DOHH2 (cell line): Measurements from ENCODE around the gene B4GALT3.

ENCODE experiments used
- H3F3A ChIP-seq: fragments of 200-600 bp; sonication (generic), shearing (Covaris generic); 2 replicates; pipeline ENCODE4 v1.6.0; 2016; ENCODE audit warnings: antibody characterized with exemption, mild to moderate bottlenecking; ENCODE audit not compliant: control insufficient read depth, insufficient read depth
- H3K27ac ChIP-seq: fragments of 200-600 bp; sonication (generic); 2 replicates; pipeline ENCODE4 v1.5.1; 2014; ENCODE audit warnings: low read depth, mild to moderate bottlenecking, low read length, moderate library complexity
- H3K27me3 ChIP-seq: fragments of 200-600 bp; sonication (generic); 2 replicates; pipeline ENCODE4 v1.6.1; 2014; ENCODE audit warnings: mild to moderate bottlenecking, low read length, mixed read lengths; ENCODE audit not compliant: control insufficient read depth
- H3K36me3 ChIP-seq: fragments of 200-600 bp; sonication (generic); 2 replicates; pipeline ENCODE4 v1.6.1; 2014; ENCODE audit warnings: mild to moderate bottlenecking, low read length, moderate library complexity, mixed read lengths; ENCODE audit not compliant: control insufficient read depth
- H3K4me1 ChIP-seq: fragments of 200-600 bp; sonication (generic); 2 replicates; pipeline ENCODE4 v1.6.1; 2014; ENCODE audit warnings: mild to moderate bottlenecking, low read length, mixed read lengths; ENCODE audit not compliant: control insufficient read depth
- H3K4me2 ChIP-seq: fragments of 200-600 bp; sonication (generic); 2 replicates; pipeline ENCODE4 v1.6.0; 2014; ENCODE audit warnings: mild to moderate bottlenecking, low read length, moderate library complexity
- H3K4me3 ChIP-seq: fragments of 200-600 bp; sonication (generic); 2 replicates; pipeline ENCODE4 v1.5.1; 2014; ENCODE audit warnings: mild to moderate bottlenecking, low read length, mixed read lengths
- H3K79me2 ChIP-seq: fragments of 200-600 bp; sonication (generic); 2 replicates; pipeline ENCODE4 v1.6.1; 2014; ENCODE audit warnings: mild to moderate bottlenecking, low read length, mixed read lengths; ENCODE audit not compliant: control insufficient read depth
- H3K9me2 ChIP-seq: fragments of 200-600 bp; sonication (generic); replicated peaks from 2 replicates; pipeline ENCODE4 v1.6.1; 2014; ENCODE audit warnings: mild to moderate bottlenecking, low read length, mixed read lengths; ENCODE audit not compliant: control insufficient read depth
- H3K9me3 ChIP-seq: fragments of 200-600 bp; sonication (generic); 2 replicates; pipeline ENCODE4 v1.6.1; 2014; ENCODE audit warnings: antibody characterized with exemption, low read length, mixed read lengths; ENCODE audit not compliant: control insufficient read depth, insufficient read depth
- H4K20me1 ChIP-seq: fragments of 200-600 bp; sonication (generic); 2 replicates; pipeline ENCODE4 v1.6.0; 2014; ENCODE audit warnings: low read depth, mild to moderate bottlenecking, antibody characterized with exemption, low read length, moderate library complexity; ENCODE audit not compliant: control insufficient read depth, insufficient read depth
- EZH2phosphoT487 ChIP-seq: fragments of 200-600 bp; sonication (generic); IDR thresholded peaks from 2 replicates; pipeline ENCODE4 v1.6.1; 2017; ENCODE audit warnings: borderline replicate concordance, mild to moderate bottlenecking, antibody characterized with exemption, low read length, moderate library complexity, mixed read lengths
- TF ChIP-seq, protein P1 (sequence below): fragments of 200-600 bp; sonication (generic); IDR thresholded peaks from one replicate; pipeline ENCODE4 v1.5.1; 2014; ENCODE audit warnings: antibody characterized with exemption, mild to moderate bottlenecking, low read depth, low read length; ENCODE audit not compliant: poor library complexity, severe bottlenecking

Gene B4GALT3

GRCh38 chr1:161177112-161177935, at the start of gene B4GALT3:
Gene B4GALT3 (minus strand): TSS chr1:161177507. CDS start chr1:161176060, 1,447 bp downstream.
- Histone ChIP-seq H3K9me3 (no peaks in the 10 kb centered on the region), H3K36me3 (peaks cover 31% of the 10 kb centered on the region), H4K20me1 (no peaks in the 10 kb centered on the region), H3K4me2 (peak within 1 kb of the TSS; percentile 94), H3K4me1 (peaks cover 27% of the 10 kb centered on the region), H3F3A (0 out of 2 replicates have a peak, but pooled peaks cover 2% of the 10 kb centered on the region), H3K79me2 (peaks cover 16% of the 10 kb centered on the region), H3K4me3 (peak within 1 kb of the TSS; percentile 99), H3K27ac (peak within 1 kb of the TSS; percentile 31), H3K27me3 (no peaks in the 10 kb centered on the region), H3K9me2 (no peaks in the 10 kb centered on the region)
- TF ChIP-seq, protein P1, sequence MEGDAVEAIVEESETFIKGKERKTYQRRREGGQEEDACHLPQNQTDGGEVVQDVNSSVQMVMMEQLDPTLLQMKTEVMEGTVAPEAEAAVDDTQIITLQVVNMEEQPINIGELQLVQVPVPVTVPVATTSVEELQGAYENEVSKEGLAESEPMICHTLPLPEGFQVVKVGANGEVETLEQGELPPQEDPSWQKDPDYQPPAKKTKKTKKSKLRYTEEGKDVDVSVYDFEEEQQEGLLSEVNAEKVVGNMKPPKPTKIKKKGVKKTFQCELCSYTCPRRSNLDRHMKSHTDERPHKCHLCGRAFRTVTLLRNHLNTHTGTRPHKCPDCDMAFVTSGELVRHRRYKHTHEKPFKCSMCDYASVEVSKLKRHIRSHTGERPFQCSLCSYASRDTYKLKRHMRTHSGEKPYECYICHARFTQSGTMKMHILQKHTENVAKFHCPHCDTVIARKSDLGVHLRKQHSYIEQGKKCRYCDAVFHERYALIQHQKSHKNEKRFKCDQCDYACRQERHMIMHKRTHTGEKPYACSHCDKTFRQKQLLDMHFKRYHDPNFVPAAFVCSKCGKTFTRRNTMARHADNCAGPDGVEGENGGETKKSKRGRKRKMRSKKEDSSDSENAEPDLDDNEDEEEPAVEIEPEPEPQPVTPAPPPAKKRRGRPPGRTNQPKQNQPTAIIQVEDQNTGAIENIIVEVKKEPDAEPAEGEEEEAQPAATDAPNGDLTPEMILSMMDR, result no peak
- no peak for TF ChIP-seq EZH2phosphoT487

GRCh38 chr1:161226759-161227158, 49.5 kb upstream of the B4GALT3 start:
- Histone ChIP-seq H4K20me1 (no peaks in the 10 kb centered on the region), H3K27ac (peak overlapping the region; percentile 38), H3K9me2 (no peaks in the 10 kb centered on the region), H3K4me2 (peak overlapping the region; percentile 81), H3K4me3 (peak overlapping the region; percentile 81), H3K27me3 (no peaks in the 10 kb centered on the region), H3K9me3 (no peaks in the 10 kb centered on the region), H3K36me3 (peaks cover 30% of the 10 kb centered on the region), H3F3A (no peaks in the 10 kb centered on the region), H3K4me1 (peaks cover 24% of the 10 kb centered on the region), H3K79me2 (peaks cover 11% of the 10 kb centered on the region)
- TF ChIP-seq EZH2phosphoT487, result no peak
- TF ChIP-seq, protein P1, result no peak

DNA sequence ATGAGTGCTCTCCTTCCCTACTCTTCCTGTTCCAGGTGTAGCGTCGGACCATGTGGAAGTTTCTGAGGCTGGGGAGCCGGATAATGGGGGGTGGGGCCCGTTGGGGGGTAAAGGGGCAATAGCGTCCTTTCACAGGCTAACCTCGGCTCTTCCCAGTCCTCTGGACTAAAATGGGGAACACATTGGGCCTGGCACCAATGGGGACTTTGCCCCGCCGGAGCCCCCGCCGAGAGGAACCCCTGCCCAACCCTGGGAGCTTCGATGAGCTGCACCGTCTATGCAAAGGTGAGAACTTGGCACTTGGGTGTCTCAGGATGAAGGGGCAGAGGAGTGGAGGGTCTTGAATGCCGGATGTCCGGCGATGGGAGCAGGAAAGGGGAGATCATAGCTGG, 49.0 kb upstream of the B4GALT3 start:
- H3F3A ChIP-seq, result no peaks in the 10 kb centered on the region
- H4K20me1 ChIP-seq, result no peaks in the 10 kb centered on the region
- no peak for TF ChIP-seq EZH2phosphoT487
- TF ChIP-seq, protein P1, result no peak
- H3K36me3 ChIP-seq, result peaks cover 30% of the 10 kb centered on the region
- peak overlapping the region; percentile 38 for H3K27ac ChIP-seq
- peak overlapping the region; percentile 81 for H3K4me3 ChIP-seq
- no peaks in the 10 kb centered on the region for H3K9me3 ChIP-seq
- H3K27me3 ChIP-seq, result no peaks in the 10 kb centered on the region
- no peaks in the 10 kb centered on the region for H3K9me2 ChIP-seq
- H3K4me1 ChIP-seq, result peaks cover 24% of the 10 kb centered on the region
- peaks cover 11% of the 10 kb centered on the region for H3K79me2 ChIP-seq
- peak overlapping the region; percentile 81 for H3K4me2 ChIP-seq
